Stimulated activated CD8-positive, alpha-beta memory T cell treated with anti-CD3 and anti-CD28 coated beads, Interleukin-15, amount 100 ng/mL, for 48 hours (primary cell): ENCODE data around the gene PEG3.

Experiments
- DNase-seq, 2 donors: peaks; one replicate each; pipeline ENCODE4 v3.0.0-alpha.2; 2020; ENCODE audit warnings: low read depth in 2 of 2

Gene PEG3

GRCh38 chr19:56808717-56809392 is 31.7 kb downstream of the PEG3 start:
- no peak for DNase-seq

GRCh38 chr19:56806639-56807038 is 33.9 kb downstream of the PEG3 start:
- DNase-seq: no peak
